C4-2B (cell line): ENCODE data around the gene ATP9A.

Source experiments
- ZFX ChIP-seq: fragments of 450-650 bp; IDR thresholded peaks from 2 replicates; pipeline ENCODE4 v1.6.1; 2017
- TF ChIP-seq, protein P1 (sequence below): fragments of 450-650 bp; conservative IDR thresholded peaks from 2 replicates; pipeline ENCODE4 v1.5.1; 2017; ENCODE audit warnings: mild to moderate bottlenecking

DNA sequence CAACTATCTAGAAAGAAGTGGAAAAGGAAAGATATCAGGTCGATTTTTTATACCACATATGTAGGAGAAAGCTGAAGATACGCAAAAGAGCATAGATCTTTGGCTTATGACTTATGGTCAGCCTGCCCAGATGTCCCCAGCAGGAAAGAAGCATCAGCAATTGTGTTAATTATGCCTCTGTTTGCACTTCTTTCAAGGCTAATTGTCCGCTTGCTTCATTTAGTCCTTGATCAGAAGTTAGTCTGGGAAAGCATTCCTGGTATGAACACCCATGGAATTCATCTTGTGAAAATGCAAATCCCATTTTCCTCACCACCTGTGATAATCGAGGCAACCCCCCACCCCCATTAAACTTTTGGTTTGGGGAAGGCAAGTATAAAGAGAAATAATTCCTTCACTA, 62.8 kb downstream of the ATP9A start:
- TF ChIP-seq, protein P1, sequence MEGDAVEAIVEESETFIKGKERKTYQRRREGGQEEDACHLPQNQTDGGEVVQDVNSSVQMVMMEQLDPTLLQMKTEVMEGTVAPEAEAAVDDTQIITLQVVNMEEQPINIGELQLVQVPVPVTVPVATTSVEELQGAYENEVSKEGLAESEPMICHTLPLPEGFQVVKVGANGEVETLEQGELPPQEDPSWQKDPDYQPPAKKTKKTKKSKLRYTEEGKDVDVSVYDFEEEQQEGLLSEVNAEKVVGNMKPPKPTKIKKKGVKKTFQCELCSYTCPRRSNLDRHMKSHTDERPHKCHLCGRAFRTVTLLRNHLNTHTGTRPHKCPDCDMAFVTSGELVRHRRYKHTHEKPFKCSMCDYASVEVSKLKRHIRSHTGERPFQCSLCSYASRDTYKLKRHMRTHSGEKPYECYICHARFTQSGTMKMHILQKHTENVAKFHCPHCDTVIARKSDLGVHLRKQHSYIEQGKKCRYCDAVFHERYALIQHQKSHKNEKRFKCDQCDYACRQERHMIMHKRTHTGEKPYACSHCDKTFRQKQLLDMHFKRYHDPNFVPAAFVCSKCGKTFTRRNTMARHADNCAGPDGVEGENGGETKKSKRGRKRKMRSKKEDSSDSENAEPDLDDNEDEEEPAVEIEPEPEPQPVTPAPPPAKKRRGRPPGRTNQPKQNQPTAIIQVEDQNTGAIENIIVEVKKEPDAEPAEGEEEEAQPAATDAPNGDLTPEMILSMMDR: no peak
- no peak for TF ChIP-seq ZFX
